GM21723 (cell line): ENCODE results near the gene OGT.
A peak's percentile ranks its signal among the peaks of the same experiment; 100 is the strongest.
"Not testable (repeated sequence)": the region's sequence is repeated elsewhere in the genome, so short reads cannot be mapped to it uniquely, and the experiment has no call there.

Source experiments
- ATAC-seq: cut with Tn5 transposase; IDR thresholded peaks from one replicate; pipeline ENCODE4 v1.9.1; 2021; ENCODE audit warnings: mild to moderate bottlenecking, moderate library complexity; ENCODE audit not compliant: unreplicated experiment

Gene OGT

DNA sequence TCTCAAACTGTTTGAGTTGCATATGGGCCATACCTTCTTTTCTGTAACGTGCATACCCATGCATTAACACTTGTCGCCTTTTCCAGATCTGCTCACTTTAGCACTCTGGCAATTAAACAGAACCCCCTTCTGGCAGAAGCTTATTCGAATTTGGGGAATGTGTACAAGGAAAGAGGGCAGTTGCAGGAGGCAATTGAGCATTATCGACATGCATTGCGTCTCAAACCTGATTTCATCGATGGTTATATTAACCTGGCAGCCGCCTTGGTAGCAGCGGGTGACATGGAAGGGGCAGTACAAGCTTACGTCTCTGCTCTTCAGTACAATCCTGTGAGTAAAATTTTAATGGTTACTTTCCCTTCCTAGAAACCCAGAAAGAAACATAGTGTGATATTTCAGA is 4.8 kb downstream of the OGT start:
- ATAC-seq, result no peak

GRCh38 chrX:71540801-71541200 is 7.9 kb downstream of the OGT start:
- ATAC-seq, result peak; percentile 21

GRCh38 chrX:71541210-71542022 is 8.5 kb downstream of the OGT start:
- ATAC-seq, result peak; percentile 89

- no peak for ATAC-seq
These were observed 9.5 kb downstream of the OGT start for GRCh38 chrX:71542411-71542810.

GRCh38 chrX:71542825-71543224 is 9.9 kb downstream of the OGT start:
- ATAC-seq, result no peak

DNA sequence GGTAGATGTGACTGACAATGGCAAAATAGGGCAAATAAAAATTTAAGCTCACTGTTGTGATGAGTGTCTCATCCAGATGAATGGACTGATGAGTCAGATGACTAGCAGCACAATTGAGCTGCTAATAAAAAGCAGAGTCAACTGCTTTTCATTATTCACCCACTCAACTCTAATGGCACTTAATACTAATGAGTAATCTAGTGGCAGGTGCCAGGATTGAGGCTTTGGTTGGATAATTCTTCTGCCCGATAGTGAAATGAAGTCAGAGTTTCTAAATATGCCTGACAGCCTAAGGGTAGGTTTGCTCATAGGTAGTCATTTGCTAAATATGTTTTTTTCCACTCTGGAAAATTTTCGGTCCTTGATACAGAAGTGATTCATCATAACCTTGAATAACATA is 10.4 kb downstream of the OGT start:
- ATAC-seq, result no peak

GRCh38 chrX:71545364-71545763 is 12.5 kb downstream of the OGT start:
- ATAC-seq, result no peak

DNA sequence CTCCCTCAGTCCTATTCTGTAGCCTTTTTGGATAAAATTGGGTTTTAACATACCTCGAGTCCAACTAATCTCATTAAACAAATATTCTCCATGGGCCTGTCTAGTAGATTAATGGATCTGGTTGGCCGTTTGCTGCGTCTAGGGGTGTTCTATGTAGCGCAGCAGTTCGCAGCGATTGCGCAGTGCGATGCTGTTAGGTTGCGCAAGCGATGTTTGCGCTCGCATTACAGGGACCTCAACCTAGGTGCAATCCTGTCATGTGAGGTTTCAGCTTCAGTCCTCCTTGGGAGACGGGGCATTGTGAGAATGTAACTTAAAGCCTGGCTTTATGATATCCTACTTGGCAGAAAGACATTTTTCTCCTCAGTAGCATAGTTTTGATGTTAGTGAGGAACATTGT is 14.0 kb downstream of the OGT start:
- no peak for ATAC-seq

GRCh38 chrX:71547339-71547738 is 14.4 kb downstream of the OGT start:
- no peak for ATAC-seq

GRCh38 chrX:71549986-71550385 is 17.1 kb downstream of the OGT start:
- no peak for ATAC-seq

GRCh38 chrX:71550578-71550977 is 17.7 kb downstream of the OGT start:
- no peak for ATAC-seq

DNA sequence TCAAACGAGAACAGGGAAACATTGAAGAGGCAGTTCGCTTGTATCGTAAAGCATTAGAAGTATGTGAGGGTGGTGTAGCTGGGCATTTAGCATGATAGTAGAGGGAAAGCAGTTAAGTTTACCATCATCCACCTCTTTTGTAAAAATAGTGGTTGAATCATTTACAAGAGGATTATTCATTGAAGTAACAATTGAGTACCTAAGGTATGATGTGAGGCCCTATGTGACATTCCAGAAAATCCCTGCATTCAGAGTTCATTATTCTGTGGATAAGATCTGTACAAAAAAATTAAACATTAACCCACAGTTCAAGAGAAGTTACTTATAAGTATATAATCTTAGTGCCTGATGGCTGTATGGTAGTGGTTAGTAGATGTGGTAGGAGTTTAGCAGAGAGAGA is 23.1 kb downstream of the OGT start:
- ATAC-seq, result no peak

- no peak for ATAC-seq
These were observed 26.0 kb downstream of the OGT start for GRCh38 chrX:71558920-71559319.

DNA sequence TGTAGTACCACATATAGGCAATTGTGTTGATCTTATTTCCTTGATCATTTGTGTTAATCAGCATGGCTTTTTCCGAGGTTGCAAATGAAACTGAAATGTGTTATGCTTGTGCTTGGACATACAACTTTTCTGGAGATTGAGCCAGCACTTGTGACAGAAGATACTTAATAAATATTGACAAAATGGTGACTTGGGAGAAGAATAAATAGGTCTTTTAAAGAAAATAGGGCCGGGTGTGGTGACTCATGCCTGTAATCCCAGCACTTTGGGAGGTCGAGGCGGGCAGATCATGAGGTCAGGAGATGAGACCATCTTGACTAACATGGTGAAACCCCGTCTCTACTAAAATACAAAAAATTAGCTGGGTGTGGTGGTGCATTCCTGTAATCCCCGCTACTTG is 26.9 kb downstream of the OGT start:
- not testable (repeated sequence) for ATAC-seq

GRCh38 chrX:71563921-71564320 is 31.0 kb downstream of the OGT start:
- ATAC-seq, result no peak

- no peak for ATAC-seq
These were observed 32.7 kb downstream of the OGT start for GRCh38 chrX:71565474-71566041.

DNA sequence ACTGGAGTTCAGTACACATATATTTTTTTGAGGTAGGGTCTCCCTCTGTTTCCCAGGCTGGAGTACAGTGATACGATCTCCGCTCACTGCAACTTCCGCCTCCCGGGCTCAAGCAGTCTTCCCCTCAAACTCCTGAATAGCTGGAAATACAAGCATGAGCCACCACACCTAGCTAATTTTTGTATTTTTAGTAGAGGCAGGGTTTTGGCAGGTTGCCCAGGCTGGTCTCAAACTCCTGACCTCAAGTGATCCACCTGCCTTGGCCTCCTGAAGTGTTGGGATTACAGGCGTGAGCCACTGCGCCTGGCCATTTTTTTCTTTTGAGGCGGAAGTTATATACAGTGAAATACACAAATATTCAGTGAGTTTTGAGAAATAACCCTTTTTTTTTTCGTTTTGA is 38.5 kb downstream of the OGT start:
- not testable (repeated sequence) for ATAC-seq

GRCh38 chrX:71573590-71573989 is 40.7 kb downstream of the OGT start:
- no peak for ATAC-seq

GRCh38 chrX:71577682-71578081 is 44.8 kb downstream of the OGT start:
- no peak for ATAC-seq

DNA sequence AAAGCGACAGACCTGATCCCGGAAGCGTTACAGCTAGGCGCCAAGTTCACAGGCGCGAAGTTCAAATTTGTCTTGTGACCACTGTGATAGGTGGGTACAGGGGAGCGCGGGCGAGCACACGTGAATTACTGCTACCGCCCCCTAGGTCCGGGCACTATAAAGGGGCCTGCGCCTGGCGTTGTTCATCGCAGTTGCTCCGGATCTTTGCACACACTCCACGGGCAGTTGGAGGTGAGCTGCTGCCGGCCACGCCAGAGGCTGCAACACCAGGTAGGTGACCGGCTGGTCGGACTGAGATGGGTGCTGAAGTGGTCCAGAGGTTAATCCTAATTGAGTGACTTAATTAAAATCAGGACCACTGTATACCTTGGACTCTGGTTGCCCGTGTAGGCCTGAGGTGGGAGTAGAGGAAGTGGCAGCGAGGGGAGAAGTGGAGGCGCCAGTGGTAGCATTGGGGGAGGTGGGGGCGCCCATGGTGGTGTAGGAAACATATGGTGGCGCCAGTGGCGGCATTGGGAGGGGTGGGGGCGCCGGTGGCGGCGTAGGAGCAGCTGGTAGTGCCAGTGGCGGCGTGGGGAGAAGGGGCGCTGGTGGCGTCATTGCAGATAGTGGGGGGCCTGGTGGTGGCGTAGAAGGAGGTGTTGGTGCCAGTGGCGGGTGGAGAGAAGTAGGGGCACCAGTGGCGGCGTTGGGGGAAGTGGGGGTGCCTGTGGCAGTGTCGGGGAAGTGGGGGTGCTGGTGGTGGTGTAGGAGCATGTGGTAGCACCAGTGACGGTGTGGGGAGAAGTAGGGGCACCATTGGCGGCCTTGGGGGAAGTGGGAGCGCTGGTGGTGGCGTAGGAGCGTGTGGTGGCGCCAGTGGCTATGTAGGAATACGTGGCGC is 45.6 kb downstream of the OGT start, which contains the start of gene GCNA:
TSS of gene GCNA (plus strand) at position 185 of the 883 bp plus-strand sequence. CDS start 2,385 bp downstream, outside the sequence.
- ATAC-seq, result no peak

DNA sequence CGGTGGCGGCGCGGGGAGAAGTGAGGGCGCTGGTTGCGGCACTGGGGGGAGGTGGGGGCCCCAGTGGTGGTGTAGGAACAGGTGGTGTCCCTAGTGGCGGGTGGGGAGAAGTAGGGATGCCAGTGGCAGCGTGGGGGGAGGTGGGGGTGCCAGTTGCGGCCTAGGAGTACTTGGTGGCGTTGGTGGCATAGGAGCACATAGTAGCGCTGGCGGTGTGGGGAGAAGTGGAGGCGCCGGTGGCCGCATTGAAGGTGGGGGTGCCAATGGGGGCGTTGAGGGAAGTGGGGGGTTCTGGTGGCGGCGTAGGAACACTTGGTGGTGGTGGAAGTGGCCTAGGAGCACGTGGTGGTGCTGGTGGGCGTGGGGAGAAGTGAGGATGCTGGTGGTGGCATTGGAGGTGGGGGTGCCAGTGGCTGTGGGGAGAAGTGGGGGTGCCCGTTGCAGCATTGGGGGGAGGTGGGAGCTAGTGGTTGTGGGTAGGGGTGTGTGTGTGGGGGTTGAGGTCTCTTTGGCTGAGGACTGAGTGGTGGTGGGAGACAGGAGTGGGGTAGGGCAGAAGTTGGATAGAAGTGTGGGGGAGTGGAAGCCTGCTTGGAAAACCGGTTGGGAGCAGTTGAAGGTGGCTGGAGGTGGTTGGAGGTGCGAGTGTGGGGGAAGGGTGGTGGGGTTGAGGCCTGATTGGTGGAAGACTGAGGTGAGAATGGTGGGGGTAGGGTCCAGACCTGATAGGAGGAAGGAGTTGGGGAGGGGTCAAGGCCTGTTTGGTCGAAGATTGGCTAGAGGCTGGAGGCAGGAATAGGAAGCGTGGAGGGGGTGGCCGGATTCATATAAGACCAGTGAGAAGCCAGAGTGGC is 46.5 kb downstream of the OGT start:
- ATAC-seq, result no peak
